Prostate gland (tissue), 2 donors: ENCODE measurements around the gene PASK. TPM values are rescaled to one million over a fixed set of nuclear protein-coding genes. Genes with fewer than 3 reads are reported as not detected.

Experiments used
- DNase-seq: peaks from one replicate; pipeline ENCODE4 v3.0.0-alpha.2; 2019; ENCODE audit warnings: low spot score
- H3K27ac ChIP-seq, 2 donors: fragments of 200-600 bp; sonication (generic); 2 replicates each; pipeline ENCODE4 v1.5.1; 2017 to 2019
- H3K27me3 ChIP-seq: fragments of 200-600 bp; sonication (generic); replicated peaks from 2 replicates; pipeline ENCODE4 v1.5.1; 2019; ENCODE audit not compliant: insufficient read depth
- H3K36me3 ChIP-seq, 2 donors: fragments of 200-600 bp; sonication (generic); 1 replicate in 1 of 2; 2 replicates in 1 of 2; pipeline versions ENCODE4 v1.5.1 to v1.8.1; 2017 to 2019
- H3K4me1 ChIP-seq: fragments of 200-600 bp; sonication (generic); replicated peaks from 2 replicates; pipeline ENCODE4 v1.5.1; 2019
- H3K4me3 ChIP-seq, 2 donors: fragments of 200-600 bp; sonication (generic); 2 replicates each; pipeline ENCODE4 v1.5.1; 2017 to 2019
- H3K9me3 ChIP-seq: fragments of 200-600 bp; sonication (generic); 2 replicates; pipeline ENCODE4 v1.5.1; 2017
- POLR2A ChIP-seq: fragments of 450-650 bp; IDR thresholded peaks from one replicate; pipeline ENCODE4 v1.6.1; 2016; ENCODE audit warnings: antibody characterized with exemption, mild to moderate bottlenecking
- POLR2AphosphoS5 ChIP-seq: sonication (generic); formaldehyde crosslinking; IDR thresholded peaks from one replicate; pipeline ENCODE4 v1.6.1; 2017; ENCODE audit warnings: antibody characterized with exemption
- WGBS: methylation state at CpG from one replicate; pipeline ENCODE4 v1.1.5; 2018; 5-methylcytosine and 5-hydroxymethylcytosine counted together
- intact Hi-C: fragments of 100-400 bp; cut with DNase I; formaldehyde crosslinking; loops from one replicate; pipeline ENCODE4 v1.14.2; 2022
- total RNA-seq, 2 donors: library from RNA; depleted of rRNA; stranded (reverse); fragments of >200 nt; gene quantifications; one replicate each; pipeline ENCODE4 v1.1.0, GENCODE V29; 2016
- TF ChIP-seq, protein P1 (sequence below), 4 experiments: fragments of 200-600 bp in 2 of 4; fragments of 450-650 bp in 2 of 4; sonication (generic) in 2 of 4; IDR thresholded peaks; 1 replicate in 3 of 4; 2 replicates in 1 of 4; pipeline ENCODE4 v1.5.1; 2016 to 2019; ENCODE audit warnings: antibody characterized with exemption in 4 of 4, mild to moderate bottlenecking in 2 of 4, moderate library complexity in 2 of 4

The PASK gene
- total RNA-seq, 2 donors from 2014 or later, result 49.2 to 200 TPM

GRCh38 chr2:241185961-241186360 is 36.7 kb upstream of the PASK start:
- Histone ChIP-seq H3K27ac (no peak overlapping the region), H3K9me3 (no peaks in the 10 kb centered on the region), H3K27me3 (no peaks in the 10 kb centered on the region), H3K4me3 (no peak overlapping the region), H3K4me1 (peaks cover 9% of the 10 kb centered on the region), H3K36me3 (no peaks in the 10 kb centered on the region)
- 80% methylated on average over 11 of the region's 11 CpGs for WGBS
- DNase-seq, result no peak
- TF ChIP-seq, protein P1, sequence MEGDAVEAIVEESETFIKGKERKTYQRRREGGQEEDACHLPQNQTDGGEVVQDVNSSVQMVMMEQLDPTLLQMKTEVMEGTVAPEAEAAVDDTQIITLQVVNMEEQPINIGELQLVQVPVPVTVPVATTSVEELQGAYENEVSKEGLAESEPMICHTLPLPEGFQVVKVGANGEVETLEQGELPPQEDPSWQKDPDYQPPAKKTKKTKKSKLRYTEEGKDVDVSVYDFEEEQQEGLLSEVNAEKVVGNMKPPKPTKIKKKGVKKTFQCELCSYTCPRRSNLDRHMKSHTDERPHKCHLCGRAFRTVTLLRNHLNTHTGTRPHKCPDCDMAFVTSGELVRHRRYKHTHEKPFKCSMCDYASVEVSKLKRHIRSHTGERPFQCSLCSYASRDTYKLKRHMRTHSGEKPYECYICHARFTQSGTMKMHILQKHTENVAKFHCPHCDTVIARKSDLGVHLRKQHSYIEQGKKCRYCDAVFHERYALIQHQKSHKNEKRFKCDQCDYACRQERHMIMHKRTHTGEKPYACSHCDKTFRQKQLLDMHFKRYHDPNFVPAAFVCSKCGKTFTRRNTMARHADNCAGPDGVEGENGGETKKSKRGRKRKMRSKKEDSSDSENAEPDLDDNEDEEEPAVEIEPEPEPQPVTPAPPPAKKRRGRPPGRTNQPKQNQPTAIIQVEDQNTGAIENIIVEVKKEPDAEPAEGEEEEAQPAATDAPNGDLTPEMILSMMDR (IDR thresholded peaks at IDR 0.05), result no peak
- TF ChIP-seq POLR2AphosphoS5 (no peak), POLR2A (no peak)
- intact Hi-C loops, result no loop called here

DNA sequence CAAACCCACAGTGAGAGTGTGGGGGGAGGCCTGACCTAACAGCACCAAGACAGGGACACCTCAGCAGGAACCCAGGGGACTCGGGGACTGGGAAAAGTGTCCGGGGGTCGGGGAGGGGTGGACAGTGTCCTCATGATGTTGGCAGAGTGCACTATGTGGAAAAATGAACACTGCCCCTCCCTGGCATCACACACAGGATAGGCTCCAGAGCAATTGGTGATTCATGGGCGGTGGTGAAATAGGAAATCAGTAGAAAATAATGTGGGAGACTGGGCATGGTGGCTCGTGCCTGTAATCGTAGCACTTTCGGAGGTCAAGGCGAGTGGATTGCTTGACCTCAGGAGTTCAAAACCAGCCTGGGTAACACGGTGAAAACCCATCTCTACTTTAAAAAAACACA is 35.6 kb upstream of the PASK start:
- no peaks in the 10 kb centered on the region for H3K4me1 ChIP-seq
- no peaks in the 10 kb centered on the region for H3K9me3 ChIP-seq
- no peak for DNase-seq
- H3K27me3 ChIP-seq, result no peaks in the 10 kb centered on the region
- H3K27ac ChIP-seq, result no peak overlapping the region
- H3K4me3 ChIP-seq, result no peak overlapping the region
- TF ChIP-seq, protein P1 (IDR thresholded peaks at IDR 0.05), result no peak
- no peak for TF ChIP-seq POLR2A
- TF ChIP-seq POLR2AphosphoS5, result no peak
- H3K36me3 ChIP-seq, result no peaks in the 10 kb centered on the region
- WGBS, result 87% methylated on average over 9 of the region's 9 CpGs
- intact Hi-C loops, result no loop called here

DNA sequence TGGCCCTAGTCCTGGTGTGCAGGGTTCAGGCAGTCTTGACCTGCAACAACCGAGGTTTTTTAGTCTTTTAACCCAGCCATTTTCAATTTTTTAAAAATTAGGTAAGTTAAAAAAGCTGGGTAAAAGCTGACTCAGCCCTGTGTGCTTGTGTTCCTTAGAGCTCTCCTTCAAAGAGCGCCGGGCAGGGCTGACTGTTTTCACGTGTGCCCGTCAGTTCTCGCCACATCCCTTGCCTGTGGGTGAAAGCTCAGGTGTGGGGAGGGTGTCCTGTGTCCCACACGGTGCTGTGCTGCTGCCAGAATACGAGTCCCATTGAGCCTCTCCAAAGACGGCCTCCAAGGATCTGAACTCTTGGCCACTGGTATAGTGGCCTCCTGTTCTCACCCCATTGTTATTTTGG is 33.9 kb upstream of the PASK start:
- TF ChIP-seq POLR2A (no peak), POLR2AphosphoS5 (no peak)
- TF ChIP-seq, protein P1 (IDR thresholded peaks at IDR 0.05), result no peak
- Histone ChIP-seq H3K27ac (no peak overlapping the region), H3K9me3 (no peaks in the 10 kb centered on the region), H3K27me3 (no peaks in the 10 kb centered on the region), H3K4me1 (no peaks in the 10 kb centered on the region), H3K36me3 (no peaks in the 10 kb centered on the region), H3K4me3 (no peak overlapping the region)
- DNase-seq, result no peak
- 87% methylated on average over 9 of the region's 9 CpGs for WGBS
- intact Hi-C loops, result no loop called here

- intact Hi-C loops, result no loop called here
- 93% methylated on average over 28 of the region's 28 CpGs for WGBS
Measured at GRCh38 chr2:241182531-241183133, 33.4 kb upstream of the PASK start.

DNA sequence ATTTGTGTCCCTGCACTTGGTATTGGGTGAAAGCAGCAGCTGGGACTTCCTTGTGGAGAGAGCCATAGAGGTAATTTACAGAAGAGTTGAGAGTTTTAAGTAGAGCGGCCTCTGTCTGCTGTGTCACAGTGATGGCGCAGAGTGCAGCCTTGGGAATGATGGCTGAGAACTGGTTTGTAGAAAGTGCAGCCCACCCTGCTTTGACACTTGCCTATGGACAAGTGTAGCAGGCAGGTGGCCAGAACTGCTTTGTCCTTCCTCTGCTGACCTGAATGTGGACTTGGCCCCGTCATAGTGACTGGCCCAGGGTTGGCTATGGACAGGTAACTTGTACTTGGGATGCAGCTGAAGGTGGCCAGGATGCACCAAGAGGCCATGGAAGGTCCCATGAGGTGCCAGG is 32.9 kb upstream of the PASK start:
- intact Hi-C loops, result no loop called here
- no peak for DNase-seq
- no peaks in the 10 kb centered on the region for H3K27me3 ChIP-seq
- 97% methylated on average over 3 of the region's 3 CpGs for WGBS
- no peaks in the 10 kb centered on the region for H3K36me3 ChIP-seq
- no peaks in the 10 kb centered on the region for H3K4me1 ChIP-seq
- TF ChIP-seq POLR2AphosphoS5 (no peak), POLR2A (no peak)
- TF ChIP-seq, protein P1 (IDR thresholded peaks at IDR 0.05), result no peak
- H3K4me3 ChIP-seq, result no peak overlapping the region
- H3K27ac ChIP-seq, result no peak overlapping the region
- H3K9me3 ChIP-seq, result no peaks in the 10 kb centered on the region

More at GRCh38 chr2:241182531-241183133, 33.4 kb upstream of the PASK start:
- Histone ChIP-seq H3K36me3 (no peaks in the 10 kb centered on the region), H3K9me3 (no peaks in the 10 kb centered on the region), H3K4me3 (no peak overlapping the region), H3K27ac (no peak overlapping the region), H3K4me1 (no peaks in the 10 kb centered on the region), H3K27me3 (no peaks in the 10 kb centered on the region)
- no peak for DNase-seq
- TF ChIP-seq, protein P1 (IDR thresholded peaks at IDR 0.05), result no peak
- TF ChIP-seq POLR2A, result no peak
- no peak for TF ChIP-seq POLR2AphosphoS5
